ENCODE data around the gene PBX4. TPM values are rescaled to one million over a fixed set of nuclear protein-coding genes. Genes with fewer than 3 reads are reported as not detected.

PBX4 gene
- total and polyA plus RNA-seq, 2 donors (not counting 1 experiment from before 2014, with no cell fraction given): 11.7 TPM

DNA sequence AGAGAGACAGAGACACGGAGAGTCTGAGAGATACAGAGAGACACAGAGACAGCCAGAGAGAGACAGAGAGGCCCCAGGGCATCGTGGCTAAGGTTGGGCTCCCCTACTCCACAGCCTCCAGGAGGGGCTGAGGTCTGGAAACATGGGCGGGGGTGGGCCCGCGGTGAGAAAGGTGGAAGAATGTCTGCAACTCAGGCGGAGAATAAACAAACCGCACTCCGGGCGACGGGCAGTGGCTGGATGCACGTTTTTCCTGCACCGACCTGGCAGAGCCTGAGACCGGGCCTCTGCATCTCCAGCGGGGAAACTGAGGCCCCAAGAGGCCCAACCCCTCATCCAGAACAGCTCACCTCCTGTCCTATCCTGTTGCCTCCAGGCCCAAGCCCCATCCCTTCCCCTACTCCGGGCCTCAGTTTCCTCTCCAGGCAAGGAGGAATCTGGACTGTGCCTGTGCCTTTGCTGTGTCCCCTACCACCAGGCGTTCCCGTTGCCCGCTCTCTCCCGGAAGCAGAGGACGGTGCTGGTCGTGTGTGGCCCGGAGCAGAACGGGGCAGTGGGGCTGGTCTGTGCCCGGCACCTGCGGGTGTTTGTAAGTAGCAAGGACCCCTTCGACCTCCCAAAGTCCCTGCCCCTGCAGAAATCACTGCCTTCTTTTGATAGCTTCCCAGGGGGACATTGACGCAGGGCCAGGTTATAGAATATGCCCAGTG, 83.8 kb downstream of the PBX4 start:
- H3K9me3 Mint-ChIP-seq (ENCODE audit: insufficient read depth): no peaks in the 10 kb centered on the region
- no peak overlapping the region for H3K4me3 Mint-ChIP-seq
- no peak overlapping the region for H3K27ac ChIP-seq (ENCODE audit: low read length in 2 of 2)
- H3K4me2 ChIP-seq (replicated peaks; ENCODE audit: low read depth, low read length, poor library complexity, severe bottlenecking): no peak overlapping the region
- no peak for ATAC-seq (ENCODE audit: low read depth)
- H3K27me3 Mint-ChIP-seq: peaks cover 11% of the 10 kb centered on the region
- peaks cover 18% of the 10 kb centered on the region for H3K4me1 Mint-ChIP-seq
- WGBS (ENCODE audit: insufficient coverage): 95% methylated on average over 22 of the region's 27 CpGs
- H3K27me3 ChIP-seq (replicated peaks in 1 of 4; ENCODE audit: control extremely low read depth in 1 of 4, control insufficient read depth in 3 of 4, insufficient read depth in 4 of 4, low read length in 3 of 4): peaks cover 0 to 23% (median 10%) of the 10 kb centered on the region in 4 experiments
- no peaks in the 10 kb centered on the region for H3K79me2 ChIP-seq (ENCODE audit: control insufficient read depth, insufficient read depth, low read length)
- no peak overlapping the region for H3K27ac Mint-ChIP-seq
- CTCF ChIA-PET: interaction anchor here (7.5 kb wide), 1 partner anchor 424 kb away, joined by 88 read pairs; no protein-coding TSS in a partner anchor
- no peak overlapping the region for H2AFZ ChIP-seq (ENCODE audit: insufficient read depth, low read depth, low read length, poor library complexity, severe bottlenecking)
- intact Hi-C loops (cut with micrococcal nuclease): no loop called here
- H3K4me1 ChIP-seq (ENCODE audit: control insufficient read depth in 2 of 2, insufficient read depth in 2 of 2, low read length in 2 of 2): peaks cover 21 to 26% of the 10 kb centered on the region in 2 donors
- TF ChIP-seq EZH2 (IDR thresholded peaks at IDR 0.05; ENCODE audit: borderline replicate concordance, insufficient read depth, low read depth, low read length, poor library complexity, severe bottlenecking): no peak
- TF ChIP-seq, protein P1, sequence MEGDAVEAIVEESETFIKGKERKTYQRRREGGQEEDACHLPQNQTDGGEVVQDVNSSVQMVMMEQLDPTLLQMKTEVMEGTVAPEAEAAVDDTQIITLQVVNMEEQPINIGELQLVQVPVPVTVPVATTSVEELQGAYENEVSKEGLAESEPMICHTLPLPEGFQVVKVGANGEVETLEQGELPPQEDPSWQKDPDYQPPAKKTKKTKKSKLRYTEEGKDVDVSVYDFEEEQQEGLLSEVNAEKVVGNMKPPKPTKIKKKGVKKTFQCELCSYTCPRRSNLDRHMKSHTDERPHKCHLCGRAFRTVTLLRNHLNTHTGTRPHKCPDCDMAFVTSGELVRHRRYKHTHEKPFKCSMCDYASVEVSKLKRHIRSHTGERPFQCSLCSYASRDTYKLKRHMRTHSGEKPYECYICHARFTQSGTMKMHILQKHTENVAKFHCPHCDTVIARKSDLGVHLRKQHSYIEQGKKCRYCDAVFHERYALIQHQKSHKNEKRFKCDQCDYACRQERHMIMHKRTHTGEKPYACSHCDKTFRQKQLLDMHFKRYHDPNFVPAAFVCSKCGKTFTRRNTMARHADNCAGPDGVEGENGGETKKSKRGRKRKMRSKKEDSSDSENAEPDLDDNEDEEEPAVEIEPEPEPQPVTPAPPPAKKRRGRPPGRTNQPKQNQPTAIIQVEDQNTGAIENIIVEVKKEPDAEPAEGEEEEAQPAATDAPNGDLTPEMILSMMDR (IDR thresholded peaks at IDR 0.05): no peak
- peaks cover 0 to 16% (median 0%) of the 10 kb centered on the region in 3 donors for H3K9me3 ChIP-seq (ENCODE audit: control extremely low read depth in 1 of 3, control insufficient read depth in 2 of 3, insufficient read depth in 1 of 3, low read length in 2 of 3)
- peaks cover 0 to 3% of the 10 kb centered on the region in 2 experiments for H3K36me3 ChIP-seq (replicated peaks in 1 of 2; ENCODE audit: control extremely low read depth in 1 of 2, control insufficient read depth in 1 of 2, extremely low read depth in 1 of 2, insufficient read depth in 2 of 2, low read length in 1 of 2)
- no peak overlapping the region for H3K9ac ChIP-seq (ENCODE audit: low read length)
- no peak for DNase-seq
- no peaks in the 10 kb centered on the region for H4K20me1 ChIP-seq (ENCODE audit: control insufficient read depth, insufficient read depth, low read length, poor library complexity, severe bottlenecking)
- POLR2A ChIA-PET: interaction anchor here (0.6 kb wide), 1 partner anchor 132 kb away, joined by 4 read pairs; no protein-coding TSS in a partner anchor
- no peak overlapping the region for H3K4me3 ChIP-seq (ENCODE audit: control extremely low read depth in 1 of 5, extremely low read depth in 1 of 5, insufficient read depth in 1 of 5, low read depth in 2 of 5, low read length in 4 of 5)

DNA sequence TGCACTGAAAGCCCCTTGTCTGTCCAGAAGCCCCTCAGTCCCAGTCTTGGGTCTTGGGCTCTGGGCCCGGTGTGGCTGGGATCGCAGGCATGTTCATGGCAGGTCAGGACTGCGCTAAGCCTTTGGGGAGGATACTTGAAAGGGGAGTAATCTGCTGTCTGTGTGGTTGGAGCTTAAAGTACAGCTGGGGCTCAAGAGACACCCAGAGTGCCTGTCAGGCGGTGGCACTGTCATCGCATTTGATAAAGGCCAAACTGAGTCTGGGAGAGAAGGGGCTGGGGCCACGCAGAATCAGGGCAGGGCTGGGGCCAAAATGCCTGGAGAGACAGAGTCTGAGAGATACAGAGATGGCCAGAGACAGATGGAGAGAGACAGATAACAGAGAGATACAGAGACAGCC, 84.6 kb downstream of the PBX4 start:
- Mint-ChIP-seq H3K4me3 (no peak overlapping the region), H3K27ac (no peak overlapping the region), H3K27me3 (peaks cover 8% of the 10 kb centered on the region), H3K4me1 (peaks cover 15% of the 10 kb centered on the region), H3K9me3 (ENCODE audit: insufficient read depth) (no peaks in the 10 kb centered on the region)
- WGBS (ENCODE audit: insufficient coverage): 95% methylated on average over 6 of the region's 6 CpGs
- H3K4me3 ChIP-seq (ENCODE audit: control extremely low read depth in 1 of 5, extremely low read depth in 1 of 5, insufficient read depth in 1 of 5, low read depth in 2 of 5, low read length in 4 of 5): no peak overlapping the region
- TF ChIP-seq, protein P1 (IDR thresholded peaks at IDR 0.05): no peak
- TF ChIP-seq EZH2 (IDR thresholded peaks at IDR 0.05; ENCODE audit: borderline replicate concordance, insufficient read depth, low read depth, low read length, poor library complexity, severe bottlenecking): no peak
- H3K36me3 ChIP-seq (replicated peaks in 1 of 2; ENCODE audit: control extremely low read depth in 1 of 2, control insufficient read depth in 1 of 2, extremely low read depth in 1 of 2, insufficient read depth in 2 of 2, low read length in 1 of 2): peaks cover 0 to 6% of the 10 kb centered on the region in 2 experiments
- no peak overlapping the region for H3K4me2 ChIP-seq (replicated peaks; ENCODE audit: low read depth, low read length, poor library complexity, severe bottlenecking)
- ChIA-PET POLR2A (no interaction called here), CTCF (interaction anchor here (1.8 to 7.5 kb wide), 2 partner anchors 116 to 425 kb away, joined by 4 to 88 read pairs; no protein-coding TSS in a partner anchor)
- H3K9ac ChIP-seq (ENCODE audit: low read length): no peak overlapping the region
- H3K27me3 ChIP-seq (replicated peaks in 1 of 4; ENCODE audit: control extremely low read depth in 1 of 4, control insufficient read depth in 3 of 4, insufficient read depth in 4 of 4, low read length in 3 of 4): peaks cover 0 to 18% (median 8%) of the 10 kb centered on the region in 4 experiments
- intact Hi-C loops (cut with micrococcal nuclease): no loop called here
- no peak for DNase-seq
- ATAC-seq (ENCODE audit: low read depth): no peak
- no peaks in the 10 kb centered on the region for H4K20me1 ChIP-seq (ENCODE audit: control insufficient read depth, insufficient read depth, low read length, poor library complexity, severe bottlenecking)
- H2AFZ ChIP-seq (ENCODE audit: insufficient read depth, low read depth, low read length, poor library complexity, severe bottlenecking): no peak overlapping the region
- H3K9me3 ChIP-seq (ENCODE audit: control extremely low read depth in 1 of 3, control insufficient read depth in 2 of 3, insufficient read depth in 1 of 3, low read length in 2 of 3): peaks cover 0 to 12% (median 0%) of the 10 kb centered on the region in 3 donors
- H3K27ac ChIP-seq (ENCODE audit: low read length in 2 of 2): no peak overlapping the region
- H3K79me2 ChIP-seq (ENCODE audit: control insufficient read depth, insufficient read depth, low read length): no peaks in the 10 kb centered on the region
- H3K4me1 ChIP-seq (ENCODE audit: control insufficient read depth in 2 of 2, insufficient read depth in 2 of 2, low read length in 2 of 2): peaks cover 19 to 24% of the 10 kb centered on the region in 2 donors
